Right lobe of liver (tissue), 4 donors: ENCODE data around the gene HIC1.

Experiments used
- CTCF ChIP-seq, 4 donors: fragments of 200-600 bp in 3 of 4; fragments of 450-650 bp in 1 of 4; IDR thresholded peaks; one replicate each; pipeline versions ENCODE4 v1.5.1 to v1.8.0; 2016 to 2022; ENCODE audit warnings: antibody characterized with exemption in 4 of 4, mild to moderate bottlenecking in 2 of 4
- POLR2A ChIP-seq: fragments of 450-650 bp; IDR thresholded peaks from one replicate; pipeline ENCODE4 v1.6.1; 2017; ENCODE audit warnings: antibody characterized with exemption, mild to moderate bottlenecking
- donor health status: DM: no; HTN: no; CAD: no.
- donor health status: DM: no; HTN: no; CAD: no.
- donor health status: DM: no; HTN: yes; CAD: no.

GRCh38 chr17:2051933-2052559 is 2.9 kb upstream of the HIC1 start:
- TF ChIP-seq CTCF (IDR thresholded peaks at IDR 0.05) (no peak), POLR2A (no peak)
